ENCODE results near the gene HEATR9.
A peak's percentile ranks its signal among the peaks of the same experiment; 100 is the strongest.
"Not testable (repeated sequence)": the region's sequence is repeated elsewhere in the genome, so short reads cannot be mapped to it uniquely, and the experiment has no call there.

The HEATR9 gene

DNA sequence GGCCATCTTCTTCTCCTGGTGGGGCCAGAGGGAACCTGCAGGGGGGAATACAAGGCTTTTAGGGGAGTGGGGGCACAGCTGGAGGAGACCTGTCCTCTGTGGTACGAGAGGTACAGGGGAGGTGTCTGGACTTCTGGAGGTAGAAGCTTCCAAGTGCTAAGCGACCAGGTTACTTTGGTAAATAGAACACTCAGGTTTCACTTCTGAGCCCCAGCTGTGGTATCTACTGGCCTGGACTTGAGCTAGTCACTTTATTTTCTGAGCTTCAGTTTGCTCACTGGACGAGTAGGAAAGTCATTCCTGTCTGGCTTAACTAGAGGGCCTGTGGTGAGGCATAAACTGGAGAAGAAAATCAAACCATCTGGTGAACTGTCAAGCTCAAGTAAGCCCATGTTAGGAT is at the start of gene HEATR9:
HEATR9 (minus strand) TSS at position 155 of the 400 bp plus-strand sequence; CDS start at position 6, 149 bp downstream.
- no peak for DNase-seq

GRCh38 chr17:35917519-35918213 is 49.0 kb upstream of the HEATR9 start:
- no peak for DNase-seq

DNA sequence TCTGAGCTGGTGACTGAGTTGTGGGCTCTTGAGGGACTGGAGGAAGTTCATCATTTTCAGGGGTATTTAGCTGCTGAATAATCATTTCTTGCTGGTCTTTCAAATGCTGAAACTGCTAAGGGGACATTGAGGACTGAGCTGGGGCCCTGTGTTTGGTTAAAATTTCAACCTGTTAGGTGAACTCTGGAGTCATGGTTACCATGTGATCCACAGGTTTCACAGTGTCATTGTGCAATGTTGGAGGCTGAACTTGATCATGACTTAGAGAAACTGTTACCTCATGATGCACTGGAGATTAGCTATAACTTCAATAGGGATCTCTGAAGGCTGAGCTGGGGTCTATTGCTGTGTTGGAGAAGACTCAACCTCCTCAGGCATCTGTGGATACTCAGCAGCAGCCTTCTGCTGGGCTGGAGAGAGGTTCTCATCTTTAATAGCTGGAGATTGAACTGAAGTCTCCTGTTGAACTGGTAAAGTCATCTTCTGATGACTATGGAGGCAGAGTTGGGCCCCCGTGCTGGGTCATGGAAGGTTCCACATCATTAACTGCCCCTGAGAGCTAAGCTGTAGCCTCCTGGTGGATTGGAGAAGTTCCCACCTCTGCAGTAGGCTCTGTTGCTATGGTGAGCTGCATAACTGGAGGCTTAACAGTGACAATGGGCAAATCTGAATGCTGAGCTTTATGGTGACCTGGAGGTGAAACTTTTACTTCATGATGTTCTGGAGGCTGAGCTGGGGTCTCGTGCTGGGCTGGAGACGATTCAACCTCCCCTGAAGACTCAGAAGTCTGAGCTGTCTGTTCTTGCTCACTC is 46.7 kb upstream of the HEATR9 start:
- DNase-seq: no peak

DNA sequence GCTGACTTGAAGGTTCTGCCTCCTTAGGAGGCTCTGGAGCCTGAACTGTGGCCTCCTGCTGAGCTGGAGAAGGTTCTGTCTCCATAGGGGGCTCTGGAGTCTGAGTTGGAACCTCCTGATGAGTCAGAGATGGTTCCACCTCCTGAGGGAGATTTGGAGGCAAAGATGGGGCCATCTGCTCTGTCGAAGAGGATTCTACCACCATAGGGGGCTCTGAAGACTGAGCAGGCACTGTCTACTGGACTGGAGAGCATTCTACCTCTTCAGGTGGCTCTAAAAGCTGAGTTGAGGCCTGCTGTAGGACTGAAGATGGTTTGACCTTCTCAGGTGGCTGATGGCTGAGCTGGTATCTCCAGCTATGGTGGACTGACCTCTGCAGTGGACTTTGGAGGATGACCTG is 45.7 kb upstream of the HEATR9 start:
- DNase-seq: no peak

DNA sequence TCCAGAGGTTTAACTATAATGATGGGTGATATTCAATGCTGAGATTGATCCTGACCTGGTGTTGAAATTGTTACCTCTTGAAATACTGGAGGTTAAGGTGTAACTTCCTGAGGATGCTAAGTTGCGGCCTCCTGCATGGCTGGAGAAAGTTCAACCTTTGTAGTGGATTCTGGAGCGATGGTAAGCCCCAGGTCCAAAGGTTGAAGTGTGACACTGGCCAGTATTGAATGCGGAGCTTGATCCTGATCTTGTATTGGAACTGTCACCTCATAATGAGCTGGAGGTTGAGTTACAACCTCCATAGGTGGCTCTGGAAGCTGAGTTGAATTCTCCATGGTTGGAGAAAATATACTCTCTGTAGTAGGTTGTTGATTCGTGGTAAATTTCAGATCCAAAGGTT is 44.9 kb upstream of the HEATR9 start:
- DNase-seq: no peak

- DNase-seq: no peak
Observed at GRCh38 chr17:35912942-35913341, 44.3 kb upstream of the HEATR9 start.

- DNase-seq: no peak
Observed at GRCh38 chr17:35912339-35912912, 43.7 kb upstream of the HEATR9 start.

DNA sequence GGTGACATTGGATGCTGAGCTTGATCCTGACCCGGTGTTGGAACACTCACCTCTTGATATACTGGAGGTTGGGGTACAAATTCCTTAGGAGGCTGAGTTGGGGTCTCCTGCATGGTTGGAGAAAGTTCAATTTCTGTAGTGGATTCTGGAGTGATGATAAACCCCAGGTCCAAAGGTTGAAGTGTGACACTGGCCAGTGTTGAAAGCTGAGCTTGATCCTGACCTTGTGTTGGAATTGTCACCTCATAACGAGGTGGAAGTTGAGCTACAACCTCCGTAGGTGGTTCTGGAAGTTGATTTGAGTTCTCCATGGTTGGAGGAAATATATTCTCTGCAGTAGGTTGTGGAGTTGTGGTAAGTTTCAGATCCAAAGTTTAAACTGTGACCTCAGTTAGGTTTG is 40.7 kb upstream of the HEATR9 start:
- DNase-seq: no peak

DNA sequence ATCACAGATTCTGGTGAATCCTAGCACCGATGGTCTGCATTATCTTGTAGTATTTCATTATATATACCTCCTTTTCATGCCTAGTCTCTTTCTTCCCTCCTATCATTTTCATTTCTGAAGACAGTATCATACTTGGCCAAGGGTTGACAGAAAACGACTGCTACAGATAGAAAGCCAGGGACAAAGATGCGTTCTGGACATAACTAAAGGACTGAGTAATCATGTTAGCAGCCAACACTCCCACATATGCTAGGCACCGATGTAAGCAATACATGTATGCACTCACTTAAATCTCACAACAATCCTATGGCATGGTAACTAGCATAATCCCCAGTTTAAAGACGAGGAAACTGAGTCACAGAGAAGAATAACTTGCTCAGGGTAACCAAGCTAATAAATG is 39.0 kb upstream of the HEATR9 start:
- no peak for DNase-seq

GRCh38 chr17:35906926-35907637 is 38.4 kb upstream of the HEATR9 start:
- DNase-seq: no peak

DNA sequence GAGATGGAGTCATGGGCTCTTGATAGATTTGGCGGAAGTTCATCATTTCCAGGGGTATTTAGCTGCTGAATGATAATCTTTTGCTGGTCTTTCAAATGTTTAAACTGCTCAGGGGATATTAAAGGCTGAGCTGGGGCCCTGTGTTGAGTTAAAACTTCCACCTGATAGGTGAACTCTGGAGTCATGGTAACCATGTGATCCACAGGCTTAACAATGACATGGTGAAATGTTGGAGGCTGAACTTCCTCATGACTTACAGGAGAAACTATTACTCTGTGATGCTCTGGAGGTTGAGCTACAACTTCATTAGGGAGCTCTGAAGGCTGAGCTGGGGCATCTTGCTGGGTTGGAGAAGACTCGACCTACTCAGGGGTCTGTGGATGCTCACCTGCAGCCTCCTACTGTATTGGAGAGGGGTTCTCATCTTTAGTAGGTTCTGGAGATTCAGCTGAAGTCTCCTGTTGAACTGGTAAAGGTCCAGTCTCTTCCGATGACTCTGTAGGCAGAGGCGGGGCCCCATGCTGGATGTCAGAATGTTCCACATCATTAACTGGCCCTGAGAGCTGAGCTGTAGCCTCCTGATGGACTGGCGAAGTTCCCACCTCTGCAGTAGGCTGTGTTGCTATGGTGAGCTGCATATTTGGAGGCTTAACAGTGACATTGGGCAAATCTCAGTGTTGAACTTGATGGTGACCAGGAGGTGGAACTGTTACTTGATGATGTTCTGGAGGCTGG is 37.7 kb upstream of the HEATR9 start:
- no peak for DNase-seq

- no peak for DNase-seq
Observed at GRCh38 chr17:35903451-35903850, 34.8 kb upstream of the HEATR9 start.

DNA sequence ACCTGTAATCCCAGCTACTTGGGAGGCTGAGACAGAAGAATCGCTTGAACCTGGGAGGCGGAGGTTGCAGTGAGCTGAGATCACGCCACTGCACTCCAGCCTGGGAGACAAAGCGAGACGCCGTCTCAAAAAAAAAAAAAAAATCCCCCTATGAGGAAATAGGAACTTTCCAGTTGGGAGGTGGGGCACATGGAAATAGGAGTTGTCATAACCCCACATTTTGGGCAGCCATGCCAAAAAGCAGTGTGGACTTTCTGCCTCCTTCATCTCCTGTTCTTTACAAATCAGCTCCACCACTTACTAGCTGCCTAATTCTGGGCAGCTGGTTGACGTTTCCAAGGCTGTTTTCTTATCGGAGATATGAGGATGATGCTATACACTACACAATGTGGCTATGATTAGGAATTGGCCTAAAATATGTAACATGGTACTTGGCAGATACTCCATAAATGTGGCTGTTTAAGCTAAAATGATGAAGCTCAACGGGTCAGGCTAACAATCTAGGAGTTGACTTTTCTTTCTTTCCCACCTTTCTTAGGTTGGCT is 33.0 kb upstream of the HEATR9 start:
- DNase-seq: no peak

- no peak for DNase-seq
Observed at GRCh38 chr17:35900708-35901480, 32.2 kb upstream of the HEATR9 start.

- DNase-seq: no peak
Observed at GRCh38 chr17:35900280-35900679, 31.6 kb upstream of the HEATR9 start.

DNA sequence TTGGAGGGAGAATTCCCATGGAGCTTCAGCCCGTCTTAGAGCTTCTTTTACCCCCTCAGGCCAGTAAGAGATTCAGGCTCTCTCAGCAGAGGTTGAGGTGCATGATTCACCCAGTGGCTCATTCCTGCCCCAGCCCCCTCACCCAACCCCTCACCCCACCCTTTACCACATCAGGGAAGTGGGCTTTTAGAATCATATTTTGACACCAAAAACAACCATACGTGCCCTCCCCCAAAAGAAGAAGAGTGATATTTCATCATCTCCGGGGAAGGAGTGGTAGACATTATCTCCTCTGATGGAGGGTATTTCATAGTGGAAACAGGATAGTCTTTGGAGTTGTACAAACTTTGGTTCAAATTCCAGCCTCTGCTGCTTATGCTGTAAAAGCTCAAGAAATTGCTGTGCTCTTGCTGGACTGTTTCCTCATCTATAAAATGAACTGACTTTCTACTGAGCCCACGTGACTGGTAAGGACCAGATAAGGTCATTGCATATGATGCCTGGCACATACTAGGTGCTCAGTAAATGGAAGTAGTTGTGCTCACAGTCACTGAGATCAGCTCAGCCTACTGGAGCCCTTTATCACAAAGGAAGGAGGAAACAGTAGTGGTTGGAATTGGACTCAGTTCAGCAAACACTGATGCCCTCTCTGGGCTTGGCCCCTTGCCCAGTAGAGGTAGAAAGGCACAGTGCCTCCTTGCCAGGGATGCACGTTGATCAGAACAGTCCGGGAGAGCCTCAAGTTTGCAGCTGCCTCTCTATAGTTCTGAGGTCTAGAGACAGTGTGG is 29.8 kb upstream of the HEATR9 start:
- DNase-seq: peak; percentile 17 to 30

- DNase-seq: not testable (repeated sequence)
Observed at GRCh38 chr17:35897772-35898171, 29.1 kb upstream of the HEATR9 start.

GRCh38 chr17:35895636-35896587 is 27.2 kb upstream of the HEATR9 start:
- peak; percentile 90 to 92 for DNase-seq

GRCh38 chr17:35894206-35894605 is 25.5 kb upstream of the HEATR9 start:
- DNase-seq: no peak

Measured in Kasumi-1 (cell line).